8988T (cell line): ENCODE results near the gene FAM13C.
"Not testable (repeated sequence)": the region's sequence is repeated elsewhere in the genome, so short reads cannot be mapped to it uniquely, and the experiment has no call there.

Experiments
- DNase-seq: peaks from one replicate; pipeline ENCODE4 v3.0.0; 2011

FAM13C gene

GRCh38 chr10:59362144-59362958 lies at the start of gene FAM13C:
FAM13C (minus strand) TSS chr10:59362549; CDS start chr10:59362460, 89 bp downstream.
- no peak for DNase-seq

DNA sequence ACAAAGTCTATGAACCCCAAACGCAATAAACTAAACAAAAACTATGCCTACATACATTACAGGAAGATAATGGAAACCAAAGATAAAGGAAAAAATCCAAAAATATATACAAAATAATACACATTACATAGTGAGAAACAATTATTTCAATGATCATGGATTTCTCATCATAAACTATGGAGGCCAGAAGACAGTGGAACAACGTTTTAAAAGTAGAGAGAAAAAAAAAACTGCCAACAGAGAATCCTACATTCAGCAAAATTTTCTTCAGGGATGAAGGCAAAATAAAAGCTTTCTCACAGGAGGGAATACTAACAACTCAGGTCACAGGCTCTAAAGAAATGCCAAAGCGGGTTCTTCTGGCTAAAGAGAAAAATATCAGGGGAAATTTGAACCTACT lies 42.9 kb upstream of the FAM13C start:
- DNase-seq = no peak

GRCh38 chr10:59400214-59400613 lies 37.9 kb upstream of the FAM13C start:
- DNase-seq = no peak

- not testable (repeated sequence) for DNase-seq
Measured at GRCh38 chr10:59399329-59399728, 37.0 kb upstream of the FAM13C start.

- DNase-seq = no peak
Measured at GRCh38 chr10:59397961-59398360, 35.6 kb upstream of the FAM13C start.

- no peak for DNase-seq
Measured at GRCh38 chr10:59395984-59396383, 33.6 kb upstream of the FAM13C start.

DNA sequence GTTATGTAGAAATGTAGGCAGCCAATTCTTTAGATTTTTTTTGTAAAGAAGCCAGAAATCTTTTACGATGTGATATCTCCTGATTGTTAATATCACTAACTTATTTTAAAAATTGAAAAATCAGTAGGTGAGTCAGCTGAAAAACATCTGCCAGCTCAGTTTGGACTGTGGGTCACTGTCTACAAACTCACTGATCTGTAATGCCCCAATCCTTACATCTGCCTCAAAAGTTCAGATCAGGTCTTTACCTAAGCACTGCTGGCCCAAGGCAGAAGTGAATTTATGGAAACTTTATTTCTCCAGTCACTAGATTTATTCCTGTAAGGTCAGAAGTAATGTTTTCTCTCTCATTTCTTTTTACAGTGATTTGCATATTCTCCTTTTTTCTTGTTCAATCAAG lies 31.0 kb upstream of the FAM13C start:
- DNase-seq = no peak

DNA sequence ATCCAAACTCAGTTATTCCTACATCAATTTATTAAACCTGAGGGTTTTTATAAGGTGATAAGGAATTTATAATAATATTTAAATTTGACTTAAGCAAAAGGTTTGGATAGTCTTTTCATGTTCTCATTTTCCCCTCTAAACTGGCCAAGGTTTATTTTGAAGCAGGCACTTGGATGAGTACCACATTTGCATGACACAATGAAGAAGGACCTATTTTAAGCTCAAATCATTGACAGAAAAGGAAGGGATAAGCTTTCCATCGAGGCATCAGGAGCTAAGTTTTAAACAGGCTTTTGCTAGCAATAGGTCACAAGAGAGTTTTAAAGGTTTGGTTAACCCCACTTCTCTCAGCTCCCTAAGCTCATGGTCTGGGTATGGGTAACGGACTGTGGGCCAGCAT lies 28.7 kb upstream of the FAM13C start:
- DNase-seq = no peak

GRCh38 chr10:59388671-59388976 lies 26.3 kb upstream of the FAM13C start:
- no peak for DNase-seq

DNA sequence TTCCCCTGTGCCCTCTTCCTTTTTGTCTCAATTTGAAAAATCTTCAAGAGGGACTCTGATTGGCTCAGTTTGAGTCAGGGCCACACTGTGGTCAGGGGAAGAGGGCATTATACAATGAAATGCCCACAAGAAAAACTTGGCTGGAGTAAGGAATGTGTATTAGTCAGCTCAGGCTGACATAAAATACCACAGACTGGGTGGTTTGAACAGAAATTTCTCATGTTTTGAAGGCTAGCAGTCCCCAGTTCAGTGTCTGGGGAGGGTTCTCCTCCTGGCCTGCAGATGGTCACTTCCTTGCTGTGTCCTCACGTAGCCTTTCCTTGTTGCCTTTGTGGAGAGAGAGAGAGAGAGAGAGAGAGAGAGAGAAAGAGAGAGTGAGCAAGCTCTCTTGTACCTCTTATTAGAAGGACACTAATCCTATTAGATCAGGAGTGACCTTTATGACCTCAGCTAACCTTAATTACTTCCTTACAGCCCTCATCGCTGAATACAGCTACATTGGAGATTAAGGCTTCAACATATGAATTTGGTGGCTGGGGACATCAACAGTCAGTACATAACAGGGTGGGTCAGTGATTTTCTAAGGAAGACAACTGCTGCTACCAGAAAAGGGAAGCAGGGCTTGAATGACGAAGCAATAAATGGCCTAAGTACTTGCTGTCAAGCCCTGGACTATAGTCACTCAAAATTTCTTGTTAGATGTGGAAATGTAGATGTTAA lies 25.8 kb upstream of the FAM13C start:
- DNase-seq = no peak

GRCh38 chr10:59384761-59385160 lies 22.4 kb upstream of the FAM13C start:
- no peak for DNase-seq

GRCh38 chr10:59383908-59384307 lies 21.6 kb upstream of the FAM13C start:
- DNase-seq = no peak

DNA sequence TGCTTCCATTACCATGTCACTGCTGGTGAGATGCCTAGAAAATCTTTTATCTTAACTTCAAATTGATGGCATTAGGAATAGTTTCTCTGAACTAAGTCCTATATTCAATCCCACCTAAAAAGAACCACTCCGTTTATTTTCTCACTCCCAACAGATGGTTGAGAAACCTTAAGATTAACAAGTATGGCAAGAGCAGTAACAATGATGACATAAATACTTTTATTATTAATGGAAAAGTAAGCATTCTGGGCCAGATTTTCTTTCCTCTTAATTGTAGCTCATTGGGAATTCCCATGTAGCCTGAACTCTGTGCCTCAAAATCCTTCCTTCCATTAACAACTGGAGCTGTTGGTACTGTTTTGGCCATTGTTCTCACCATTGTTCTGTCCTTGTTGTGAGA lies 21.1 kb upstream of the FAM13C start:
- no peak for DNase-seq

- DNase-seq = no peak
Measured at GRCh38 chr10:59382831-59383295, 20.5 kb upstream of the FAM13C start.

DNA sequence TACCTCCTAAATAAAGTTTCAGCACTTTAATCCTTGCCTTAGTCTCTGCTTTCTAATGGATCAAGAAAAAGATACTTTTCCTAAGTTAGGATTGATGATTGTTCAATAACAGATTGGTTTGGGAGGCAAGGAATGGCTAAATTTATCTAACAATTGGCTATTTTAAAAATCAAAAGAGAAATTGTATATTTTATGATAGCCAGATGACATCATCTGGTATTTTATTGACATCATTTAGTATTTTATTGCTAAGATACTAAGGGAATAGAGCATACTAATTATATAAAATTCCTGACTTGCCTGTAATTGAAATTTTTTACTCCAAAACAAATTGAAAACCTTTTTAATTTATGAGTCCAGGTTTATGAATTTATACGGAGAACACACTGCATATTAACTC lies 19.3 kb upstream of the FAM13C start:
- no peak for DNase-seq

DNA sequence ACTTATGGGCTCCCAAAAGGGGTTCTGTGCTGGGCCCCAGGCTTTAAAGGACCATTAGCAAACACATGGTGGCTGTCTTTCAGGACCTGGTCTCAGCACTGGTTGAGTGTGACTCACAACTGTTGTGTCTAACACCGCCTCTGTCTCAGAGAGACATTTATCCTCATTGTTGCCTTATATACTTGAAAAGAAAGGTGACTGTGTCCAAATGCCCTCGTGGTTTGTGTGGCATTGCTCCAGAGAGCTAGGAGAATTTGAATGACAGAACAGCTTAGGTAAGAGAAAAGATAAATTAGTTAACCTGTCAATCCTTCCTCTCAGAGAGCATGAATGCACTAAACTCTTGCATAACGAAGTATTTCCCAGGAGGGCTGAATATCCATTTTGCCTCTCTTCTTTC lies 14.5 kb upstream of the FAM13C start:
- DNase-seq = no peak

DNA sequence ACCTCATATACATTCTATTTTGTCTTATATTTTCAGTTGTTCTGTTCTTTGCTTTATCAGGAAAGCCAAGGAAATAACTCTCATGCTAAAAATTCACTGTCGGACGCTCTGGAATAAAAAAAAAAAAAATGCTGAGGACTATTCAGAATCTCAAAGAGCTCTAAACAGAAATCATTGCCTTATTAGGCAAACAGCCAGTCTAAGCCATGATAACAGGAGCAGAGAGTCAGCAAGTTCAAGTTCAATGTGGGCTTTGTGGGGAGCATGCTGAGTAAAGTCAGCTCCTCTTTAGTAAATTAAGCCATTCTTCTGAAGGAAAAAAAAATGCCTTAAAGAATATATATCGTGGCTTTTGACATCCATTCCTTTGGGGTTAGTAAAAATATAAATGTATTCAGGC lies 13.6 kb upstream of the FAM13C start:
- DNase-seq = no peak

GRCh38 chr10:59374916-59375315 lies 12.6 kb upstream of the FAM13C start:
- no peak for DNase-seq

DNA sequence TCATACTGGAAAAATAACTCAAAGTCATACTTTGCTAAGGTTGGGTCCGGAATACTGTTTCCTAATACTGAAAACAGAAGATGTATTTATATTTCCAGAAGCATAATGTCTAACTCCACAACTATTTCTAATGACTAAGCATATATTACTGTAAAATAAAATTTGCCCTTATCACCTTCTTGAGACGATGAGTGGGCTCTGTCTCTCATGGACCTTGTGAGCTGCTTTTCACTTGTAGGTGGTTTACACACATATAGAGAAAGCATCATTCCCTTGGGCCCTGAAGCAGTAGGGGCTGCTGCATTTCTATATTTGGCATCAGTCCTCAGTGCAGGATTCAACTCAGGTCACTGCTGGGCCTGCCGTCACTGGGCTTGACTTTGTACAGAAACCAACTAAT lies 10.7 kb upstream of the FAM13C start:
- no peak for DNase-seq

DNA sequence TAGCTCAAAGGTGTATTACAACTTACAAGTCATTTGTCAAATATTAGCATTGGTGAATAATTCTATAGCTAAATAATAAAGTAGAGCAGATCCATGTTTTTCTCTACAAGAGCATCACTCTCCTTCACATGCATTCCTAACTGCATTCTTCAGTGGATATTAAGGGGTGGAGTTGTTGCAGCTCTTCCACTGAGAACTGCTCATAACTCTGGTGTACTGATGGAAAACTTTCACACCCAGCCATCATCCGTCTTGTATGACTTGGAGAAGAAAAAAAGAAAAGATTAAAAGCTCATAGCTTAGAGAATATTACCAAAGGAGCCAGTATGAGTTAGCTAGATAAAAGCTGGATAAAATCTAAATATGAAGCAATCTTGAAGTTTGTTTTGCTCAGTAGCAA lies 10.2 kb upstream of the FAM13C start:
- DNase-seq = no peak

DNA sequence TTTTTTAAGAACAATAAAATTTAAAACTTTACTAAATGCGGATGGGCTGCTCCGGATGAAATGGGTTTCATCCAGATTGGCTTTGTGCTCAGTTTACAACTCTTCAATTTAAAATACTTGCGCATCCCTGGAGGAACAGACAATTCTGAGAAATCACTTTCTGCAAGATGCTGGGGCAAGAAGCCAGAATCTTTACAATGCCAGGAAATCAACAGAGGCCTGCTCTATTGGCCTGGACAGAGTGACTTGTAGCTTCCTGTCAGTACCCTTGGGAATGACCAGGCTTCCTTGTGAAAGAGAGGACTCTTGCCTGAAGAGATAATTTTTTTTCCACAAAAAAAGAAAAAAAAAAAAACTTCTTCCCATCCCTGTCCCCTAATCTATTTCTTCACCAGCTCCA lies 3.9 kb upstream of the FAM13C start:
- DNase-seq = no peak

DNA sequence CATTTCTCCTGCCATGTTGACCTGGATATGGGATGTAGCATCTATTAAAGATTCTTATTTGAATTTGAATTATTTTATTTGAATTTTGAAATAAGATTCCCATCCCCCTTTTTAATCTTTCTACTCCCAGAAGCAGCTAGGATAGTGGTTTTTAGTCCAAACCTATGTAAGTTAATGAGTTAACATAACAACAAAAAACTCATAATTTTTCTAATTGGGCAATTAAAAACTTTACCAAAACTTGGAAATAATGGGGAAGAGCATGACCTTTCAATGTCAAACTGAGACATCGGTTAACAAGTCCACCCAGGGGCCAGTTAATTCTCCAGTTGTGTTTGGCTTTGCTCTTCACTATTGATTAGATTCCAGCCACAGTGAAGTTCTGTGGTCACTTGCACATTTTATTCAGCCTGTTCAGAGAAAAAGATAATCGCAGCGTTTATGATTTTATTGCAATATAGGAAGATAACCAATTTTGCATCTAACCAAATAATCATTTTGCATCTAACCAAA lies 1.2 kb upstream of the FAM13C start:
- no peak for DNase-seq

DNA sequence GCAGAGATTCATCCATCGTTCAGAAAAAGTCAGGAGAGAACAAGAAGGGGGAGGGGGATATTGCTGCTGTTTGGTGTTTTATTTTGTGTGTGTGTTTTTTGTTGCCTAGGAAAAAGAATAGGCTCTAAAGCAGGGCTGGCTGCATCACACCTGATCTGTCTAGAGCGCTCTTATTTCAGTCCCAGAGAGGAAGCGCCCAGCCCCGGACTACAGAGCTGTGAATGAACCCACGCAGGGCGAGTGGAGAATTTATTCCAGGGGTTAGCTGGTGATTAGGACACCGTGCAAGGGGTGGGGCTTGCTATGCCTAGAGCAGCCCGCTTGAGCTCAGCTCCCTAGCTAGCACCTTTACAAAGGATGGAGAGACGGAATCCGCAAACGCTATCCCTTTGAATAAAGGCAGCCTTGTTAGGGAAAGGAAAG lies 621 bp upstream of the FAM13C start:
- DNase-seq = no peak

- no peak for DNase-seq
Measured at GRCh38 chr10:59361663-59362143, 646 bp downstream of the FAM13C start.
